Measurements from ENCODE around the gene LRRC73. TPM values are rescaled to one million over a fixed set of nuclear protein-coding genes. Genes with fewer than 3 reads are reported as not detected.
A peak's percentile ranks its signal among the peaks of the same experiment; 100 is the strongest.

LRRC73 gene
- total and polyA plus RNA-seq, 8 donors = 0.30 to 1.0 (median 0.31) TPM; not detected in 3

DNA sequence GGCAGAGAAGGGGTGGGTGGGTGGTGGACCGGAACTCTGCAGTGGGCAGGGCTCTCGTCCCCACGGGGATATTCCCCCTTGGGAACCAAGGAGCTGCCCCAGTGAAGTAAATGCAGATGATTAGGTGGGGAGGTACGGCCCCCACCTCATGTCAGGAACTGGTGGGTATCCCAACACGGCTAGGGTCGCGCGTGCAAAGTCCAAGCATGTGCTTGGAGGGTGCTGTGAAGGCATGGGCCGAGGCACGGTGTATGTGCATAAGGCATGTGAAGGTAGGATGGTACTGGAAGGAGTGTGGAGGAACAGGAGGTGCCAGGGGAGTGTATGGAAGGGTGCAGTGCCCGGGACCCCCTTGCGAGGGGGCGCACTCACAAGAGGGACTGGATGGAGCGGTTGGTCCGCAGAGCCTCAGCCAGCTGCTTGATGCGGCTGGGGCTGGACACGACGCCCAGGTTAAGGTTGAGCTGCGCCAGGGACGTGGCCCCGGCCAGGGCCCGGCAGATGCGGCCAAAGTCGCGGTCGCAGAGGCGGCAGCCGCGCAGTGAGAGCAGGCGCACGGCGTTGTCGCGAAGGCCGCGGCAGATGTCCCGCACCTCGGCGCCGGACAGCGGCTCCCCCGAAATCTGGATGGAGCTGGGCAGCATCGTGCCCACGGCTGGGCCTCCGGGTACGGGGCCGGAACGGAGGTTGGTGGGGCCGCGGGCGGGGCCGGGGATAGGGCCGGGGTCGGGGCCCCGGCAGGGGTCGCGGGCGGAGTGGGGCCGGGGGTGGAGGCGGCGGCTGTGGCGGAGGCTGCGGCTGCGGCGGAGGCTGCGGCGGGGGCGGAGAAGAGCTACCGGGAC, 783 bp downstream of the LRRC73 start:
- DNase-seq = no peak
- Histone ChIP-seq H3K9me3 (no peaks in the 10 kb centered on the region), H3K27me3 (peaks cover 0 to 28% (median 11%) of the 10 kb centered on the region in 3 donors), H3K4me3 (peak overlapping the region; percentile 73 to 89 (median 77)), H3K36me3 (peaks cover 39 to 57% (median 53%) of the 10 kb centered on the region in 4 donors), H3K4me1 (peaks cover 27 to 53% (median 43%) of the 10 kb centered on the region in 4 donors), H3K27ac (peak overlapping the region in 4 of 5 donors; percentile 81 to 89 (median 82))
- 10 to 20% (median 13%) methylated on average over 33 to 69 of the region's 69 CpGs for WGBS, 5 donors
- no peak for TF ChIP-seq POLR2AphosphoS5 (IDR thresholded peaks at IDR 0.05)
- TF ChIP-seq, protein P1, sequence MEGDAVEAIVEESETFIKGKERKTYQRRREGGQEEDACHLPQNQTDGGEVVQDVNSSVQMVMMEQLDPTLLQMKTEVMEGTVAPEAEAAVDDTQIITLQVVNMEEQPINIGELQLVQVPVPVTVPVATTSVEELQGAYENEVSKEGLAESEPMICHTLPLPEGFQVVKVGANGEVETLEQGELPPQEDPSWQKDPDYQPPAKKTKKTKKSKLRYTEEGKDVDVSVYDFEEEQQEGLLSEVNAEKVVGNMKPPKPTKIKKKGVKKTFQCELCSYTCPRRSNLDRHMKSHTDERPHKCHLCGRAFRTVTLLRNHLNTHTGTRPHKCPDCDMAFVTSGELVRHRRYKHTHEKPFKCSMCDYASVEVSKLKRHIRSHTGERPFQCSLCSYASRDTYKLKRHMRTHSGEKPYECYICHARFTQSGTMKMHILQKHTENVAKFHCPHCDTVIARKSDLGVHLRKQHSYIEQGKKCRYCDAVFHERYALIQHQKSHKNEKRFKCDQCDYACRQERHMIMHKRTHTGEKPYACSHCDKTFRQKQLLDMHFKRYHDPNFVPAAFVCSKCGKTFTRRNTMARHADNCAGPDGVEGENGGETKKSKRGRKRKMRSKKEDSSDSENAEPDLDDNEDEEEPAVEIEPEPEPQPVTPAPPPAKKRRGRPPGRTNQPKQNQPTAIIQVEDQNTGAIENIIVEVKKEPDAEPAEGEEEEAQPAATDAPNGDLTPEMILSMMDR (IDR thresholded peaks at IDR 0.05) = no peak
- no peak for TF ChIP-seq POLR2A (IDR thresholded peaks at IDR 0.05)
- no peak for TF ChIP-seq EP300 (IDR thresholded peaks at IDR 0.05)
- intact Hi-C loops (cut with DNase I; ENCODE audit: low total_unique reads) = loop anchor here (5.0 to 10.0 kb wide), 2 partner anchors 57 to 245 kb away; no protein-coding TSS in a partner anchor

DNA sequence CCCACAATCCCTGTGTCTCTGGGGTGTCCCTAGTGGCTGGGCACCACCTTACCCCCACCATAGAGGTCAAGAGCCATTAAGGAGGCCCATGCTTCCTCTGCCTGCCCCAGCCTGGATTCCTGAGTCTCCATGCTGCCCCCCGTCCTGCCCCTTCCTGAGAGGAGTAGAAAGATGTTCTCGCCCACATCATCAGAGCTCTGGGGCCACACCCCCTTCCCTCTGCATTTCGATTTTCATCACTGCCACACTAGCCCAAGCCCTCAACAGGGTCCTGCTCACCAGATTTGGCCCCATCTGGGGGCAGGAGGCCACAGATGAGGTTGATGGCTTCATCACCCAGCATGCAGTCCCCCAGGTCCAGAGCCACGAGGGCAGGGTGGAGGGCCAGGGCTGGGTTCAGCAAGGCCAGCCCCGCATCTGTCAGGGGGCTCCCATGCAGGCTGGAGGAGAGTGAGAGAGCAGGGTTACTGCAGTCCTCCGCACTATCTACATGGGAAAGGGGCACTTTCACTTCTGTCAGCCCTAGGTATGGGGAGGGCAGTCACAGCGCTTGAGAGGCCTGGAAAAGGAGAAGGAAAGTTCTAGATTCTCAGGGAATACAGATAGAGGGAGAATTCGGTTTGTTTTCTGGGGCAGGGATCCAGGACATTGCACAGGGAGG, 1.5 kb downstream of the LRRC73 start:
- TF ChIP-seq EP300 (IDR thresholded peaks at IDR 0.05) (no peak), POLR2AphosphoS5 (IDR thresholded peaks at IDR 0.05) (no peak), POLR2A (IDR thresholded peaks at IDR 0.05) (no peak)
- TF ChIP-seq, protein P1 (IDR thresholded peaks at IDR 0.05) = no peak
- H3K9me3 ChIP-seq = no peaks in the 10 kb centered on the region
- no peak overlapping the region for H3K27ac ChIP-seq
- H3K27me3 ChIP-seq = peaks cover 0 to 28% (median 11%) of the 10 kb centered on the region in 3 donors
- WGBS, 5 donors = 67 to 79% (median 73%) methylated on average over 8 of the region's 8 CpGs
- H3K4me3 ChIP-seq = peak overlapping the region in 1 of 4 donors; percentile 89
- H3K36me3 ChIP-seq = peaks cover 38 to 57% (median 53%) of the 10 kb centered on the region in 4 donors
- intact Hi-C loops (cut with DNase I; ENCODE audit: low total_unique reads) = loop anchor here (5.0 to 10.0 kb wide), 2 partner anchors 56 to 244 kb away; no protein-coding TSS in a partner anchor
- DNase-seq = no peak
- H3K4me1 ChIP-seq = peaks cover 27 to 46% (median 36%) of the 10 kb centered on the region in 4 donors

DNA sequence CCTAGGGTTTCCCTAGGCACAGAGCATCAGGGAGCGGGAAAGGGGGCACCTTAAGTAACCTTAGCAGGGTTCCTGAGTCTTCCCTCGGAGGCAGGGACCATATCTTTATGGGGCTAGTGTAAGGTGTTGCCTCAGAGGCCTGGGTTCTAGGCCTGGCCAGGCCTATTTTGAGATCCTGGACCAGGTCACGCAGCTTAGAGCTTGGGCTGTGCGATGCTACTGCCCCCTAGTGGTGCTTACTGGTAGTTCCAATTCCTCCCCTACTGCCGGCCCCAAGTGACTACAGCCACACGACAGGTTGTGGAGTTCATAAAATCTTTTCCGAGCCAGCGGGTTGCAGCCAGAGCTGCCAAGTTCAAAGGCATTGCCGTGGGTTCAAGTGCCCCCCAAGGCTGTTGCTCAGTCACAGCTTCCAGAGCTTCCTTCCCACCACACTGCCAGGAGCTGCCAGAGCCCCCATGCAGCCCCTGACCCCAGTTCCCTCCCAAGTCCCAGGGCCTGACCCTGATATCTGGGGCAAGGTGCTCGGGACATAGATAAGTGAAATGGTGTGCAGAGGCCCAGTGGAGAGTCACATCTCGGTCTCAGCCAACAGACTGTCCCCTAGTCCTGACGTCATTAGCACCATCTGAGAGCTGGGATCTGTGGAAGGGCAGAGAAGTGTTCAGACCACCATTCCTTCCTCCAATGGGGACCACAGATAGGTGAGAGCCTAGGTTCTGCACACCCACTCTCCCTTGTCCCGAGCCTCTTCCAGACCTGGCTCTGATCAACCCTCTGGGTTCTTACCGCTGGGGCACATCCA, 3.3 kb downstream of the LRRC73 start:
- Histone ChIP-seq H3K9me3 (no peaks in the 10 kb centered on the region), H3K27me3 (peaks cover 0 to 28% (median 11%) of the 10 kb centered on the region in 3 donors), H3K27ac (no peak overlapping the region), H3K4me3 (no peak overlapping the region), H3K4me1 (peaks cover 27 to 41% (median 34%) of the 10 kb centered on the region in 4 donors), H3K36me3 (peaks cover 38 to 57% (median 53%) of the 10 kb centered on the region in 4 donors)
- TF ChIP-seq, protein P1 (IDR thresholded peaks at IDR 0.05) = peak in 6 of 7 experiments; percentile 87 to 97 (median 94)
- TF ChIP-seq POLR2A (IDR thresholded peaks at IDR 0.05) (no peak), POLR2AphosphoS5 (IDR thresholded peaks at IDR 0.05) (peak in 1 of 3 donors; percentile 77)
- intact Hi-C loops (cut with DNase I; ENCODE audit: low total_unique reads) = loop anchor here (5.0 to 10.0 kb wide), 2 partner anchors 55 to 242 kb away; no protein-coding TSS in a partner anchor
- peak; percentile 84 to 95 for DNase-seq
- WGBS, 5 donors = 21 to 24% (median 23%) methylated on average over 12 to 14 of the region's 14 CpGs
